ENCODE measurements around the gene AP2B1.
"Not testable (repeated sequence)": the region's sequence is repeated elsewhere in the genome, so short reads cannot be mapped to it uniquely, and the experiment has no call there.

The AP2B1 gene

DNA sequence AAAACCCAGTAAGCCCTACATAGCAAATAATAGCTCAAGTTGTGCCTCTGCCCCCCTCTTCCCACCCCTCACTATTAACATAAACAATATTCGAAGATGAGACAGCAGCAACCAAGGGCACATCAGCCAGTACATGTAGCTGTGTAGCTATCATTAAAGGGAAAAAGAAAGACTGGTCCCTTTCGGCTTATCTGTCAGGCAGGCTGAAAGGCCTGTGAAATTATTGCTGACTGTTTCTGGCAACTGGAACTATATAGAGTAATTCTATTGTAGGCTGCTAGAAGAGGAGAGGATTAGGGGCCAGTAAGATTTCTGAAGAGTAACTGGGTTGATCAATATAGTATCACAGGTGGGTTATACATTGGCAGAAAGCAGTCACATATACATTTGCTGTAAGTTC lies 107.8 kb downstream of the AP2B1 start:
- DNase-seq (ENCODE audit: low read depth in 1 of 2, low spot score in 1 of 2), result no peak

DNA sequence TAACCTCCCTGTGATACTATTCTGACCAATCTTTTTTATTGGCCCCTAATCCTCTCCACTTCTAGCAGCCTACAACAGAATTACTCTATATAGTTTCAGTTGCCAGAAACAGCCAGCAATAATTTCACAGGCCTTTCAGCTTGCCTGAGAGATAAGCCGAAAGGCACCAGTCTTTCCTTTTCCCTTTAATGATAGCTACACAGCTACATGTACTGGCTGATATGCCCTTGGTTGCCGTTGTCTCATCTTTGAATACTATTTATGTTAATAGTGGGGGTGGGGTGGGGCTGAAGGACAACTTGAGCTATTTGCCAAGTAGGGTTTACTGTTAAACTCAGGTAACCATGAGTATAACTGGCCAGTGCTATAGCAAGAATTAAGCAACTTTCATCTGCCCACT lies 108.5 kb downstream of the AP2B1 start:
- no peak for DNase-seq (ENCODE audit: low read depth in 1 of 2, low spot score in 1 of 2)

DNA sequence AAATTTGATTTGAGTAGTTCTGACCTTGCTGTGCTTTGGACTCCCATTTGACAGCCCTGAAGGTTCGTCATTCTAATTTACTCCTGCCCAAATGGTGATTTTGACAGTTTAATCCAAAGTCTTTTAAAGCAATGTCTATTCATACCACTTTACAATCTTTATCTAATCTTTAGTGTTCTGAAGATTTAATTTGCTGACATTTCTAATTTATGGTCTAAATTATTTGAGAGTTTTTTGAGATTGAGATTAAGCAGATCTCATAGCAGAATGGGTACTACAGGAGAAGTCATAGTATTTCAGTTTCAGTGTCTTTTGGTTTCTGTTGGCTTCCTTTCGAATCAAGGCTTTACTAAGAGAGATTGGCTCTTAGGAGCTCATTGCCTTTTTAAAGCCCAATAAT lies 111.7 kb downstream of the AP2B1 start:
- DNase-seq (ENCODE audit: low read depth in 1 of 2, low spot score in 1 of 2), result no peak

DNA sequence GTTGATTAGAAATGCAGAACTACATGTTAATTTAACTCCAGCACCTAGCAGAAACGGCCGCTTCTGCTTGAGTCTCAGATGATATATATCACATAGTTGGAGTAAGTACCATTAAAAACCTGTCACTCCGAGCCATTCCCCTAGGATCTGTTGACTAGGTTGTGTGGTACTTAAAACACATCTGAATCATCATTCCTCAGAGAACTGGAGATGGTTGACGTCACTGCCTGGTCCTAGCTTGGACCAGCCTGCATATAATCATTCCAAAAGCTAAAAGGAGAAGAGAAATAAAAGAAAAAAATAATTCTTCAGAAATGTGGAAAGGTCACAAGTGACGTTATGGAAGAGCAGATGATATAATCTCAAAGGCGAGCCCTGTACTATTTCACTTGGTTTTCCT lies 113.0 kb downstream of the AP2B1 start:
- DNase-seq (ENCODE audit: low read depth in 1 of 2, low spot score in 1 of 2), result no peak

DNA sequence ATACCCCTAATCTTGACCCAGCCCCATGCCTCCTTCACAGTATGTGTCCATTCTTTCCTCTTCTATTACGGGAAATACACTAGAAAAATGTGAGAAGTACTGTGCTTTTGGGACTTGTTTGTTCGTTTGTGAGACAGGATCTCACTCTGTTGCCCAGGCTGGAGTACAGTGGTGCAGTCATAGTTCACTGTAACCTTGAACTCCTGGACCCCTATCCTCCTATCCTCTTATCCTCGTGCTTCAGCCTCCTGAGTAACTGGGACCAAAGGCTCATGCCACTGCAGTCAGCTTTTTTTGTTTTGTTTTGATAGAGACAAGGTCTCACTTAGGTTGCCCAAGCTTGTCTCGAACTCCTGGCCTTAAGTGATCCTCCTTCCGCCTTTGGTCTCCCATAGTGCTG lies 114.4 kb downstream of the AP2B1 start:
- no peak for DNase-seq (ENCODE audit: low read depth in 1 of 2, low spot score in 1 of 2)

DNA sequence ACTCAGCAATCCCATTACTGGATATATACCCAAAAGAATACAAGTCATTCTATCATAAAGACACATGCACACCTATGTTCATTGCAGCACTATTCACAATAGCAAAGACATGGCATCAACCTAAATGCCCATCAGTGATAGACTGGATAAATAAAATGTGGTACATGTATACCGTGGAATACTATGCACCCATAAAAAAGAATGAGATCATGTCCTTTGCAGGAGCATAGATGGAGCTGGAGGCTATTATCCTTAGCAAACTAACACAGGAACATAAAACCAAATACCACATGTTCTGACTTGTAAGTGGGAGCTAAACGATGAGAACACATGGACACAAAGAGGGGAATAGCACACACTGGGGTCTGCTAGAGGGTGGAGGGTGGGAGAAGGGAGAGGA lies 116.2 kb downstream of the AP2B1 start:
- not testable (repeated sequence) for DNase-seq (ENCODE audit: low read depth in 1 of 2, low spot score in 1 of 2)

DNA sequence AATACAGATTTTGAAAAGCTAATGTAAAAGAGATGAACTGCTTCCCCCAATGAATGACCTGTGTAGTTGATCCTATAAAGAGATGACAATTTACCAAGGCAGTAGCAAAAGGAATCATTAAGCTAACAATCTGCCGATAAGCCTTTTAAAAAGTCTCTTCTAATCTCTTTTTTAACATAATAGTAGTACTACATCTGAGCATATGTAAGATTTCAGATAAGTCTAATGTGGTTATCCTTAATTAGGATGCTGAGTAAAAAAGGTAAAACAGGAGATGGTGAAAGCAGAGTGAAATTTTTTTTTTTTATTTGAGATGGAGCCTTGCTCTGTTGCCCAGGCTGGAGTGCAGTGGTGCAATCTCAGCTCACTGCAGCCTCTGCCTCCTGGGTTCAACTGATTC lies 118.1 kb downstream of the AP2B1 start:
- DNase-seq (ENCODE audit: low read depth in 1 of 2, low spot score in 1 of 2), result no peak

DNA sequence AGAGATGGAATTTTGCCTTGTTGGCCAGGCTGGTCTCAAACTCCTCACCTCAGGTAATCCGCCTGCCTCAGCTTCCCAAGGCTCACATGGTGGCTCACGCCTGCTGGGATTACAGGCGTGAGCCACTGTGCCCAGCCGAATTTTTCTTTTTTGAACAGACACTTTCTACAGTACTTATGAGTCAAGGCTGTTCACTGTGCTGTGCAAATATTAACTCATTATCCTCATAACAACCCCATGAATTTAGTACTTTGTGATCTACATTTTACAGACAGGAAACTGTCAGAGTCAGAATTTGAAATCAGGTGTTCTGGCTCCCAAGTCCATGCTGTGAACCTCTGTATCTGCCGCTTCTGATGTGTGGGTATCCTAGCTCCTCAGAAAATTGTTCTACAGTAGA lies 118.6 kb downstream of the AP2B1 start:
- no peak for DNase-seq (ENCODE audit: low read depth in 1 of 2, low spot score in 1 of 2)

DNA sequence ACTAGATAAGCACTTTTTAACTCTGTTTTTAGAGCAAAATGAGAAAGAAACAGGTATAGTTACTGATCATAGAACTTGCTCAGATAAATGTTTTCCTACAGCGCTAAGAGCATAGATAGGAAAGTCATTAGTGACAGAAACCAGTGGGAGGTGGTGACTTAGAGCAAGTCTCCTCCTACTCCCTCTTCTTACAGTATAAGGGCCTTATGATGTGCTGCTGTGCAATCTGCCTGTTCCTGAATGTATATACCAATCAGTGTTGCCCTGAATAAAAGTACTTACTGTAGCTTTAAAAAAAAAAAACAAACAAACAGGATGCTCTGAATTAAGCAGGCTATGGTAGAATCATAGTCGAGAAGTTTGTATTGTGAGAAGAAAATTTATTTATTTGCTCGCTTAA lies 121.0 kb downstream of the AP2B1 start:
- DNase-seq (ENCODE audit: low read depth in 1 of 2, low spot score in 1 of 2), result no peak

DNA sequence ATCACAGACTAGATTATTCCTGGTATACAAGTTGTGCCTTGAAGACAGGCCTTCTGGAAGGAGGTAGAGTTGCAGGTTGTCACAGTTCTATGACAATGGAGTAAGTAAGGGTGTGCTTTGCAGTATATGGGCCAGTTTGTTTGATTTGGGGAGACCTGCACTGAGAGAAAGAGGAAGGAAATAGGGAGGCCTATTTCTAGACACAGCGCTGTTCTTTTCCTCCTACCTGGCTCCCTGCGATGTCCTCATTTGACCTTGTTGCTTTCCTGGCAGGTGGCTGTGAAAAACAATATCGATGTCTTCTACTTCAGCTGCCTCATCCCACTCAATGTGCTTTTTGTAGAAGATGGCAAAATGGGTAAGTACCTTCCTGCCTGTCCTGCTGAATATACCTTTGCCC lies 121.8 kb downstream of the AP2B1 start:
- DNase-seq (ENCODE audit: low read depth in 1 of 2, low spot score in 1 of 2), result no peak

DNA sequence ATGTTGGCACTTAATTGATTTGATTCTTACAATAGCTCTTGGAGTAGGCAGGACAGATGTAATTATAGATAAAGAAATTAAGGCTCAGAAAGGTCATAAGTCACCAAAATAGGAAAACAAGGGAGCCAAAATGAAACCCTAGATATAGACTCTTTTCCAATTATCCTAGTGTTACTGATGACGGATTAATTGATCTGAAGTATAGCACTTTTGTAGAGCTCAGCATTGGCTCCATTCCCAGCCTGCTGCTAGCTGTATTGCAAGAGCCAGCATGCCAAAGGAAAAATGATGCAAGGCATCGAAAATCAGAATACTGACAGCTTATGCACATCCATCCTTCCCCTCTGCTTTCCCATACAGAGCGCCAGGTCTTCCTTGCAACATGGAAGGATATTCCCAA lies 122.8 kb downstream of the AP2B1 start:
- DNase-seq (ENCODE audit: low read depth in 1 of 2, low spot score in 1 of 2), result no peak

DNA sequence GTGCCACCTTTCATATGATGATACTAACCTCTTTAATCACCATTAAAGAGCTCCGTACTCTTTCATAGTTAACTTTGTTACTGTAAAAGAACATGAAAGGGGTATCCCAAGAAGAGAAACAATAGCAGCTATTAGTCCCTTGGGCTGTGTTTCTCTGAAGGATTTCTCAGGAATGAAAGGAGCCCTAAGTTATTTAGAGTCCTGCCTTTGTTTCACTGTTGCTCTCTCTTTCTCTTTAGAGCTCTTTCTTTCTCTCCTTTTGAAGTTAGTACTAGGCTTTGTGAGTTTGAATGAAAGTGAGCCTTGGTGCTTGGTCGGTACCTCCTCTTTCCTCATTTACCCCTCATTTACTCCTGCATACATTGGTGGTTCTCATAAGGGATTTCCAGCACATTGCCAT lies 123.8 kb downstream of the AP2B1 start:
- no peak for DNase-seq (ENCODE audit: low read depth in 1 of 2, low spot score in 1 of 2)

DNA sequence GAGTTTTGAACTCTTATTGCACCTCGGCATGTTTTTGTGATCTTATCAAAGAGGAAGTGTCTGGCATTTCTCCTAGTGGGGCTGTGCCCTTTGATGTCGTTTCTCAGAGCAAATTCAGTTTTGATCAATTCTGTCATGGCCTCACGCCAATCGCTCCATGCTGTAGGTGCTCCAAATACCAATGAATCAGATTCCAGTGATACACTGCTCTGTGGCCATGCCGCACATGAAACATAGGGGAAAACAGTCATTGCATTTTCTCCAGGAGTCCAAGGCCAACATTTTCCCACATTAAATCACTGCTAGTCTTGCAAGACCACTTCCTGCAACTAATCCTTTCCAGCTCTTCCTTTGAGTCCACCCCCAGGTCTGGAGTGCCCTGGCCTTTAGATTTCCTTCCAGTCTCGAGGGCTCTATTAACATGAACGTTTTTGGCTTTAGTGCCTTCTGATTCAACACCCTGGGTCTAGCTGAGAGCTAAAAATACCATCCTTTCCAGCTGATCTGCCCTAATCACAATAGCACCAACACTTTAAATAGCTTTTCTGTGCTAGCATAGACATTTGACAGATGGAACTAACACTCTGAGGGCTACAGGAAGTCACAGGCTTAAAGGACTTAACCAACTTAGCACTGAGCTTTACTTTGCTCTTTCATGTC lies 126.1 kb downstream of the AP2B1 start:
- DNase-seq (ENCODE audit: low read depth in 1 of 2, low spot score in 1 of 2), result no peak

DNA sequence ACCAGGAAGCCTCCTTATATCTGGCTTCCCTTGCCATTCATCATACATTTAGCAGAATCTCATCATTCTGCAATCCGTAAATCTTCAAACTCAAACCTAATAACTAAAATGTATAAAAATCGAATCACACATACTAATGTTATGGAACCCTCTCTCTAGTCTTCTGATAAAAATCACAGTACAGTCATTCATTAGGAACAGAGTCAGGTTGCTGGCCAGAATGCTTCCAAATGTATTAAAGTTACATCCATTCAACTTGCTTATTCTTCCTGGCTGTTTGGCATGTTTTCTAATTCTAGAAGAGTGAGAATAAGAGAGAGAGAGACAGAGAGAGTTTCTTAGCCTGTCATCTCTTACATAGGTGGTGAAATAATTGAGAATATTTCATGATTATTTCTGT lies 127.9 kb downstream of the AP2B1 start:
- no peak for DNase-seq (ENCODE audit: low read depth in 1 of 2, low spot score in 1 of 2)

DNA sequence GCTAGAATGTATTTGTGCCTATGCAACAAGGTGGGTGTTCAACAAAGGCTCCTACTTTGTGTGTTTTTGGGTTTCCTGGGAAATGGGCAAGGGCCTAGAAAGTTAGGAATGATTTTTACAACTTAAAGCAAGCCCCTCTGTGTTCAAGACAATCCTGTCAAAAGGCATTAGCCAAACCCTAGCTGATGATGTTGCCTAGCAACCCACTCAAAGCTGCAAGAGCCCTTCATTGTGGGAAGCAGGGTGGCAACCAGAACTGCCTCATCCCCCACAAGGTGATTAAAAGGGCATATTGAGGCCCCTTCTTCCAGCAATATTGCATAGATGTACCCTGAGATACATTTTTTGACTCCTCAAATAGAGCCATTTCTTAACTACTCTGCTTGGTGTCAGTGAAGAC lies 128.3 kb downstream of the AP2B1 start:
- DNase-seq (ENCODE audit: low read depth in 1 of 2, low spot score in 1 of 2), result no peak

DNA sequence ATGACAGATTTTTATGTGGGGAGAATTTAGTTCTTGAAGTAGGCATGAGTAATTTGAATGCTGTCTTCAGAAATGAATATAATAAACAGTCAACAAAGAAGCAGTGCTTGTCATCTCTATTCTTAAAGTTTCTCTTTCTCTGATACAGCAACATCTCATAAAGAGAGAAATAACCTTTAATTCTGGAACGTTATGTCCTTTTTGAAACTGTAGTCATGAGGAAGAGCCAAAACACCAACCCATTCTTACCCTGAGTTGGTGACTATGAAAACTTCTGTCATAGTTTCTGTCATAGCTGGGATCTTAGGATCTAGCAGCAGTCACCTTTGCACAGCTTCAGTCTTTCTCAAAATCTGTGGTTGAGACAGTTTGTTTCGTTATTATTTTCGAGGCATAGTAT lies 129.1 kb downstream of the AP2B1 start:
- no peak for DNase-seq (ENCODE audit: low read depth in 1 of 2, low spot score in 1 of 2)

DNA sequence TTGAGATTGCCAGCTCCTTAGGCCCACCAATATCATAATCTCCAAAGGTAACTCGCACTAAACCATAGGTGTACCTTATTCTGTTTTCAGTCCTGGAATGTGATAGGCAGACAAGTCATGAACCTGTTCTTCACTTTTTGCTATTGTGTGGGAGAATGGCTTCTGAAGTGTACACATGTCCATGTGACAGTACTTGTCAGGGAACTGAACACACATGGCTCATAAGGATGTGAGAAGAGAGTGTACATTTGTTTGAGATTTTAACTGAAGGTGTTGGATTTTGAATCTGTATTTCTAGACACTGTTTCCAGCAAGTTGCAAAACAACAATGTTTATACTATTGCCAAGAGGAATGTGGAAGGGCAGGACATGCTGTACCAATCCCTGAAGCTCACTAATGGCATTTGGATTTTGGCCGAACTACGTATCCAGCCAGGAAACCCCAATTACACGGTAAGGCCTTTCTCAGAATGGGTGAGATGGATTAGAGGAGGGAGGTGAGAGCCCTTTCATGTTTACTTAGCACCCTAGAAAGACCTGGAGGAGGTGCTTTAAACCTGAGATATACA lies 129.9 kb downstream of the AP2B1 start:
- DNase-seq (ENCODE audit: low read depth in 1 of 2, low spot score in 1 of 2), result no peak

DNA sequence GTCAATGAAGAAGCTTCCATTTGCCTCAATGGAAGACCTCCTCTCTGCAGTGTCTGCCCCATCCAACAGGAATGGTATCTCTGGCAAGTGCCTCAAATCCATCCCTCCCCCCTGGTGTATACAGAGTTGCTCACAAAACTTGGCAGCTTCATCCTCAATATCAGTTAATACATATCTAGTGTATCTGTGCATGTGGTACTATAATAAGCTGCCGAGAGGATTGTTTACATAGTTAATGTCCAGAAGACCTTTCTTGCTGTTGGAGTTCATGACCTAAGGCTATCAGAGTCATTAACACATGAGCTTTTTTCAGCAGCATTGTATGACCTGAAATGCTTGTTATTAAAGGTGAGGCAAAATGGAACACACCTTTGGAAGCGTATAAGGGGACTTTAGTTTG lies 130.4 kb downstream of the AP2B1 start:
- DNase-seq (ENCODE audit: low read depth in 1 of 2, low spot score in 1 of 2), result no peak

DNA sequence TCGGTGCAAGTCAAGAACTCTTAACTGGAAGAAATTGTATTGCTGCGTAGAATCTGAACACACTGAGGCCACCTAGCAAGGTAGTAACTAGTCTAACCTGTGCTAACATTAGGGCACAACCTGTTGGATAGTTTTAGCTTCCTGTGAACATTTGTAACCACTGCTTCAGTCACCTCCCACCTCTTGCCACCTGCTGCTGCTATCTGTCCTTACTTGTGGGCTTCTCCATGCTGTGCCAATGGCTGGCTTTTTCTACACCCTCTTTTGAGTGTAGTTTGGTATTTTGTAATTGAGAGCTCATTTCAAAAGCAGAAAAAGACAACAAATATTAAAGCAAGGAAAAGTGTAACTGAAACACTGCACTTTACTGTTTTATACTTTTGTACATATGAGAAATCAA lies 136.6 kb downstream of the AP2B1 start:
- DNase-seq (ENCODE audit: low read depth in 1 of 2, low spot score in 1 of 2), result no peak

DNA sequence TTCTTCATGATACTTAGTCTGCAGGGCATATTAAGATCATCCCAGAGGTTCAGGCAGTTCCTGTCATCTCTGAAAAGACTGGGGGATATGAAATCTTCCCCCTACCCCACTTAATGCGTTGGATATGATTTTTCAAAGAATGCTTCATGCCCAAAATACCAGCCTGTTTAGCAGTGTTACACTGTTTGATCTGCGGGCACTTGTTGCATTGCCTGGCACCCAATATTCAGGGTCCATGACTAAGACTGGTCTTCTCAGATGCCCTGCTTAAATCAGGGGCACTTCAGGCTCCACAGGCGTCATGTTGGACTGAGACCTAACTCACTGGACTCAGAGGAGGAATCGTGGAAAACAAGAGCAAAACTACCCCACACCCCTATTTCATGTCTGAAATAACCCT lies 137.9 kb downstream of the AP2B1 start:
- DNase-seq (ENCODE audit: low read depth in 1 of 2, low spot score in 1 of 2), result no peak

DNA sequence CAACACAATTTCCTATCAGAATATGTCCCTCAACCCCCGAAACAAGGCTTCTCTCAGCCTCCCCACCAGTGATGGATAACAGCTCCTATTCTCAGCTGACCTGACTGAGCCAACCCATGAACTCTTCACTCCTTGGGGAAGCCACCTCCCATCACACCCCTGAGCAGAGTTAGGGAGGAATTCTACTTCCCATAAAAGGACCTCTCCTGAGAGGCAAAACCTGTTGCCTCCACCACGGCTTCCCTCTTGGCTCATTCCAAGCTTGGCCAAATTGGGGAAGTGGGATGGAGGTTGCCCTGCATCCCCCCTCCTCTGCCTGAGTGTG lies 138.6 kb downstream of the AP2B1 start:
- DNase-seq (ENCODE audit: low read depth in 1 of 2, low spot score in 1 of 2), result no peak

DNA sequence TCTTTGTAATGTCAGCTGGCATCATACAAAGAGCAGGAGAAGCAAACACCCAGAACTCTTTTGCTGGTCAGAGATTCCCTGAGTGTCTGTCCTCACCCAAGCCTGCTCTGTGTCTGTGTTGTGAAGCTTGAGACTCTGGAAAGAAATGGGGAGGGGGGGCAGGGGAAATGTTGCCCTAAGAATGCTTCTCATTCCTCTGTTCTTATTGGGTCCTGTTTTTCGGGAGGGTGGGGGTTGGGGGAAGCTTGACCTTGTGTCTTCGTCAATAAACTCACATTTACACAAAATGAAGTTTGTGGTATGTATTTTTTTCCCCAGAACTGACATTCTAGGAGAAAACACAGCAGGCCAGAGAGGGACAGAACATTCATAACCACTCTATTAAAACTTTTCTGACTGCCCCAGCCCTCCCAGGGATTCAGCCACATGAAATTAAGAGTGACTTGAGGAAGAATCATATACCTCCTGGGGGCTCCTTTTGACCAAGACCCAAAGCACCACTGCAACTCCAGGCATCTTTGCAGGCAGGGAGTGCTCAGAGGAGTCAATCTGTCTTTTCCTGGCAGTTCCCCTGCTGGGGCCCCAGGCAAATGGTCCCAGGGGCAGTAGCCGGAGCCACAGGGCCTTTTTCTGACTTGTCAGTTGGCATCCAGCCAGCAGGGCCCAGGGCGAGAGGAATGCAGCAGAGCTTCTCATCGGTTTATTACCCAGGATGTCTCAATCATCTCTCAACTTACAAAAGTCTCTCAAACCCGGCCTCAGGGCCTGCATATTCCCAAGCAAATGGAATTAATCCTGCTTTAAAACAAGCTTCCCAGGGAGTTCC lies 139.2 kb downstream of the AP2B1 start:
- DNase-seq (ENCODE audit: low read depth in 1 of 2, low spot score in 1 of 2), result no peak

DNA sequence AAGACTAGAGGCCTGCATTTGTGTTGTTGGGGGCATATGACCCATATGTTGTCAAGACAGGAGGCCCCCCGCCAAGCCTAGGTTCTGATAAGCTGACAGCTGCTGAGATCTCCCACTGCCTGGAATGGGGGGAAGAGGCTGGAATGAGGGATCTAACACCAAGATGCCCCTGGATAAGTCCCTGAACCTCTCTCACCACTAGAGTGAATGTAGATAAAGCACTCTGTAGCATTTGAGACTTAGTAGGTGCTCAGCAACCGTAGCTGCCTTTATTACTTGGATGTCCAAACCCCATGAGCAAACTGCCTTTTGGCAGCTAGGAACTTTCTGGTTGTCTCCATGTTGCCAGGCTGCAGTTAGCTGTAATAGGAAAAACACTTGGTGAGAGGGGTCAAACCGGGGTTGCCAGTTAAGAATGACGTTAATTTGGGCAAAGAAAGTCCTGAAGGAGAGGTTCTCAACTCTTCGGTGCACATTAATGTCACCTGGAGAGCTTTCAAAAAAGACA lies 139.9 kb downstream of the AP2B1 start:
- DNase-seq (ENCODE audit: low read depth in 1 of 2, low spot score in 1 of 2), result no peak

All from stimulated activated CD4-positive, alpha-beta T cell treated with anti-CD3 and anti-CD28 coated beads, Interleukin-15, amount 100 ng/mL, for 1 hour (primary cell).